SU-DHL-6 (cell line): ENCODE results near the gene CEP128.

Experiments
- EZH2phosphoT487 ChIP-seq: fragments of 200-600 bp; sonication (generic), shearing (Covaris generic); conservative IDR thresholded peaks from 2 replicates; pipeline ENCODE4 v1.6.1; 2018; ENCODE audit warnings: mild to moderate bottlenecking, antibody characterized with exemption, low read length, moderate library complexity, mixed read lengths
- TF ChIP-seq, protein P1 (sequence below): fragments of 200-600 bp; sonication (generic); IDR thresholded peaks from one replicate; pipeline ENCODE4 v1.5.1; 2017; ENCODE audit warnings: antibody characterized with exemption, mild to moderate bottlenecking, low read length, moderate library complexity; ENCODE audit not compliant: insufficient read depth, poor library complexity, severe bottlenecking

DNA sequence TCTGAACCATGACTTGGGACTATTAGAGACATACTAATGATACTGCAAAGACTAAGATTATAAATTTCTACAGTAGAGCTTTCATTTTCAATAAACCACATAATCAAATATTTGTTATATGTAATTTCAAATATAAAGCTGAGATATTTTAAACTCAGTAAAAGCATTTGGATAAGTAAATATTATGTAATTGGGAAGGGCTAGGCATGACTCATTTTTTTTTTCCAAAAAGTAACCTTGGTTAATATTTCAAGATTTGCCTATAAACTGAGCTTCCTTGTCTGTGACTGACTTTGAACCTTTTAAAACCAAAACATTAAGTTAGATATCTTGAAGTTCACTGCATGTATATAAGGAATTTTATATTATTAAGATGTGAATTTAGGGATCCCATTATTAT is 332.5 kb downstream of the CEP128 start:
- TF ChIP-seq, protein P1, sequence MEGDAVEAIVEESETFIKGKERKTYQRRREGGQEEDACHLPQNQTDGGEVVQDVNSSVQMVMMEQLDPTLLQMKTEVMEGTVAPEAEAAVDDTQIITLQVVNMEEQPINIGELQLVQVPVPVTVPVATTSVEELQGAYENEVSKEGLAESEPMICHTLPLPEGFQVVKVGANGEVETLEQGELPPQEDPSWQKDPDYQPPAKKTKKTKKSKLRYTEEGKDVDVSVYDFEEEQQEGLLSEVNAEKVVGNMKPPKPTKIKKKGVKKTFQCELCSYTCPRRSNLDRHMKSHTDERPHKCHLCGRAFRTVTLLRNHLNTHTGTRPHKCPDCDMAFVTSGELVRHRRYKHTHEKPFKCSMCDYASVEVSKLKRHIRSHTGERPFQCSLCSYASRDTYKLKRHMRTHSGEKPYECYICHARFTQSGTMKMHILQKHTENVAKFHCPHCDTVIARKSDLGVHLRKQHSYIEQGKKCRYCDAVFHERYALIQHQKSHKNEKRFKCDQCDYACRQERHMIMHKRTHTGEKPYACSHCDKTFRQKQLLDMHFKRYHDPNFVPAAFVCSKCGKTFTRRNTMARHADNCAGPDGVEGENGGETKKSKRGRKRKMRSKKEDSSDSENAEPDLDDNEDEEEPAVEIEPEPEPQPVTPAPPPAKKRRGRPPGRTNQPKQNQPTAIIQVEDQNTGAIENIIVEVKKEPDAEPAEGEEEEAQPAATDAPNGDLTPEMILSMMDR, result no peak
- no peak for TF ChIP-seq EZH2phosphoT487
